Astrocyte (in vitro differentiated cells and primary cell): ENCODE results near the gene OTOF. TPM values are rescaled to one million over a fixed set of nuclear protein-coding genes. Genes with fewer than 3 reads are reported as not detected.

Source experiments
- DNase-seq: peaks from one replicate; pipeline ENCODE4 v3.0.0-alpha.2; 2010; ENCODE audit warnings: low read depth
- FAIRE-seq: peaks from 2 replicates; lab custom pipeline; 2011; peaks lifted over from hg19 to GRCh38; lab: Jason Lieb, UNC
- H2AFZ ChIP-seq: 2 replicates; pipeline ENCODE4 v1.6.0; 2012; ENCODE audit warnings: low read depth, low read length, inconsistent platforms
- H3K27ac ChIP-seq: 2 replicates; pipeline ENCODE4 v1.5.1; 2011; ENCODE audit warnings: low read depth, low read length, inconsistent platforms
- H3K27me3 ChIP-seq: 2 replicates; pipeline ENCODE4 v1.6.0; 2011; ENCODE audit warnings: low read length, inconsistent platforms; ENCODE audit not compliant: insufficient read depth
- H3K36me3 ChIP-seq: 2 replicates; pipeline ENCODE4 v1.5.1; 2011; ENCODE audit warnings: low read length, inconsistent platforms; ENCODE audit not compliant: insufficient read depth
- H3K4me1 ChIP-seq: 2 replicates; pipeline ENCODE4 v1.5.1; 2011; ENCODE audit warnings: low read length, inconsistent platforms; ENCODE audit not compliant: insufficient read depth
- H3K4me2 ChIP-seq: 2 replicates; pipeline ENCODE4 v1.6.0; 2012; ENCODE audit warnings: low read length, inconsistent platforms
- H3K4me3 ChIP-seq: 2 replicates; pipeline ENCODE4 v1.5.1; 2011; ENCODE audit warnings: low read depth, mild to moderate bottlenecking, low read length, inconsistent platforms; ENCODE audit not compliant: insufficient read depth
- H3K79me2 ChIP-seq: 2 replicates; pipeline ENCODE4 v1.6.0; 2012; ENCODE audit warnings: mild to moderate bottlenecking, low read length, inconsistent platforms; ENCODE audit not compliant: insufficient read depth
- H3K9ac ChIP-seq: 2 replicates; pipeline ENCODE4 v1.6.0; 2012; ENCODE audit warnings: mild to moderate bottlenecking, low read length, inconsistent platforms
- H3K9me3 ChIP-seq: 2 replicates; pipeline ENCODE4 v1.5.1; 2012; ENCODE audit warnings: low read depth, mild to moderate bottlenecking, low read length, inconsistent platforms; ENCODE audit not compliant: insufficient read depth
- H4K20me1 ChIP-seq: 2 replicates; pipeline ENCODE4 v1.6.0; 2012; ENCODE audit warnings: low read length, inconsistent platforms; ENCODE audit not compliant: insufficient read depth
- H3K27ac Mint-ChIP-seq: one replicate; pipeline ENCODE4 v1.8.0; 2021; ENCODE audit warnings: mild to moderate bottlenecking, mixed read lengths; ENCODE audit not compliant: unreplicated experiment
- H3K27me3 Mint-ChIP-seq: one replicate; pipeline ENCODE4 v1.8.0; 2021; ENCODE audit warnings: low read depth, mixed read lengths; ENCODE audit not compliant: unreplicated experiment
- H3K36me3 Mint-ChIP-seq: one replicate; pipeline ENCODE4 v1.8.0; 2021; ENCODE audit warnings: low read depth, mixed read lengths; ENCODE audit not compliant: unreplicated experiment
- H3K4me1 Mint-ChIP-seq: one replicate; pipeline ENCODE4 v1.8.0; 2021; ENCODE audit warnings: low read depth, mixed read lengths; ENCODE audit not compliant: unreplicated experiment
- H3K4me3 Mint-ChIP-seq: one replicate; pipeline ENCODE4 v1.8.0; 2021; ENCODE audit warnings: mild to moderate bottlenecking, moderate library complexity, mixed read lengths; ENCODE audit not compliant: unreplicated experiment
- H3K9me3 Mint-ChIP-seq: one replicate; pipeline ENCODE4 v1.8.0; 2021; ENCODE audit warnings: mild to moderate bottlenecking, mixed read lengths; ENCODE audit not compliant: unreplicated experiment
- EZH2 ChIP-seq: IDR thresholded peaks from 2 replicates; pipeline ENCODE4 v1.6.1; 2012; ENCODE audit warnings: mild to moderate bottlenecking, low read length, inconsistent platforms; ENCODE audit not compliant: insufficient read depth
- total RNA-seq: library from RNA; stranded (reverse); gene quantifications from 2 replicates; pipeline ENCODE4 v1.2.1, GENCODE V29; 2021
- TF ChIP-seq, protein P1 (sequence below): IDR thresholded peaks from 2 replicates; pipeline ENCODE4 v1.5.1; 2011; ENCODE audit warnings: low read depth, mild to moderate bottlenecking, inconsistent platforms, low read length, moderate library complexity; ENCODE audit not compliant: insufficient read depth

The OTOF gene
- total RNA-seq, 1 donor from 2014 or later: not detected

DNA sequence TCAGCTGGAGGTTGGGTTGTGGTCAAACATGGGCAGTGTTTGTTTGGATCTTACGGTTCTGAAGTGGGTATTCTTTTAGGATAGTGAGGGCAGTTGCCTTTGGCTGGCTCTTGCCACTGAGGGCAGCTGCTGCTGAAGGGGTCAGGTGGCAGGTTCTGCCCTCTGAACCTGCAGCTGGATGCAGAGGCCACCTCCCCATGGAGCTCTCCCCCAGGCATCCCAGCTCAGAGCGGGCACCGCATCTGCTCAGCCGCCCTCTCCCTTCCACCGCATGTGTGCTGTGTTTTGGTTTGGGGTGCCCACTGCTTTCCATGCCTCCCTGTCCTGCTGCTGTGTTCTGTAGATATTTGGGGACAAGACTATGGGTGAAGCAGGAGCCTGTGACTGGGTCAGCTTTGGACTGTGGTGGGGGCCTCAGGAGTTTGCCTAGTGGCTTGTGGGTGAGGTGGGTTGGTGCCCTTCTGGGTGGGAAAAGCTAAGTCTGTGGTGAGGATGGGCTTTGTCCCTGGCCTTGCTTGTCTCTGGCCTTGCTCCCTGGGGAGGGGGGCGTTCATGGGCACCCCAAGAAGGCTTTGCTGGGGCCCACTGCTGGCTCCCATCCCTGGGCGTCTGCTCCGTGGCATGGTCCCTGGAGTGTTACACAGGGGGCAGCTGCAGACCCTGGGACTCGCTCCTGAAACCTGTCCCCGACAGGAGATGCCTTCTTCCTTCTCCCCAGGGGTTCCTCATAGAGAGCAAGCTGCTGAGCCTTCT lies 28.5 kb downstream of the OTOF start:
- Histone ChIP-seq H3K4me3 (no peak overlapping the region), H3K9me3 (no peaks in the 10 kb centered on the region), H3K9ac (no peak overlapping the region), H2AFZ (no peak overlapping the region), H3K27me3 (peaks cover 2% of the 10 kb centered on the region), H3K79me2 (no peaks in the 10 kb centered on the region), H3K36me3 (no peaks in the 10 kb centered on the region), H3K4me2 (no peak overlapping the region), H4K20me1 (no peaks in the 10 kb centered on the region), H3K4me1 (no peaks in the 10 kb centered on the region), H3K27ac (no peak overlapping the region)
- Mint-ChIP-seq H3K4me1 (no peaks in the 10 kb centered on the region), H3K27me3 (peaks cover 31% of the 10 kb centered on the region), H3K36me3 (no peaks in the 10 kb centered on the region), H3K9me3 (no peaks in the 10 kb centered on the region), H3K4me3 (no peak overlapping the region), H3K27ac (no peak overlapping the region)
- no peak for TF ChIP-seq EZH2
- TF ChIP-seq, protein P1, sequence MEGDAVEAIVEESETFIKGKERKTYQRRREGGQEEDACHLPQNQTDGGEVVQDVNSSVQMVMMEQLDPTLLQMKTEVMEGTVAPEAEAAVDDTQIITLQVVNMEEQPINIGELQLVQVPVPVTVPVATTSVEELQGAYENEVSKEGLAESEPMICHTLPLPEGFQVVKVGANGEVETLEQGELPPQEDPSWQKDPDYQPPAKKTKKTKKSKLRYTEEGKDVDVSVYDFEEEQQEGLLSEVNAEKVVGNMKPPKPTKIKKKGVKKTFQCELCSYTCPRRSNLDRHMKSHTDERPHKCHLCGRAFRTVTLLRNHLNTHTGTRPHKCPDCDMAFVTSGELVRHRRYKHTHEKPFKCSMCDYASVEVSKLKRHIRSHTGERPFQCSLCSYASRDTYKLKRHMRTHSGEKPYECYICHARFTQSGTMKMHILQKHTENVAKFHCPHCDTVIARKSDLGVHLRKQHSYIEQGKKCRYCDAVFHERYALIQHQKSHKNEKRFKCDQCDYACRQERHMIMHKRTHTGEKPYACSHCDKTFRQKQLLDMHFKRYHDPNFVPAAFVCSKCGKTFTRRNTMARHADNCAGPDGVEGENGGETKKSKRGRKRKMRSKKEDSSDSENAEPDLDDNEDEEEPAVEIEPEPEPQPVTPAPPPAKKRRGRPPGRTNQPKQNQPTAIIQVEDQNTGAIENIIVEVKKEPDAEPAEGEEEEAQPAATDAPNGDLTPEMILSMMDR: no peak
- DNase-seq: no peak
- no peak for FAIRE-seq

DNA sequence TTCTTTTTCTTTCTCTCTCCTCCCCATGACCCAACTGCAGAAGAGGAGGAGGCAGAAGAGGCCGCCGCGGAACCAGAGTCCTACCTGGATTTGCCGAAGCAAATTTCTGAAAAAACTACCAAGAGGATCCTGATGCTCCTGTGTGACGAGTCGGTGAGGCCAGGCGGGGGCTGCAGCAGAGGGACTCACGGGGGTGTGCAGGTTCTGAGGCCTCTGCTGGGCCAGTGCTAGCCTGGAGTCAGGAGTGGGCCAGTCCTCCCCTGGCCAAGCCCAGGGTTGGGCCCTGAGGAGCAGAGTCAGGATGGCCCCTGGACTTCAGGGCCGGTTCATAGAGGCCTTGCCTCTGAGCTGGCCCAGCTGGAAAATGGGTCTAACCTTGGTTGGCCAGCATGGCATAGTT lies 29.3 kb downstream of the OTOF start:
- Histone ChIP-seq H4K20me1 (no peaks in the 10 kb centered on the region), H3K9ac (no peak overlapping the region), H3K27ac (no peak overlapping the region), H3K36me3 (no peaks in the 10 kb centered on the region), H3K4me3 (no peak overlapping the region), H2AFZ (no peak overlapping the region), H3K79me2 (no peaks in the 10 kb centered on the region), H3K4me2 (no peak overlapping the region), H3K4me1 (no peaks in the 10 kb centered on the region), H3K27me3 (peaks cover 2% of the 10 kb centered on the region), H3K9me3 (no peaks in the 10 kb centered on the region)
- no peaks in the 10 kb centered on the region for H3K9me3 Mint-ChIP-seq
- H3K36me3 Mint-ChIP-seq: no peaks in the 10 kb centered on the region
- no peak overlapping the region for H3K4me3 Mint-ChIP-seq
- no peak for TF ChIP-seq EZH2
- TF ChIP-seq, protein P1: no peak
- H3K27ac Mint-ChIP-seq: no peak overlapping the region
- no peak for FAIRE-seq
- no peak for DNase-seq
- H3K27me3 Mint-ChIP-seq: peaks cover 26% of the 10 kb centered on the region
- H3K4me1 Mint-ChIP-seq: no peaks in the 10 kb centered on the region

DNA sequence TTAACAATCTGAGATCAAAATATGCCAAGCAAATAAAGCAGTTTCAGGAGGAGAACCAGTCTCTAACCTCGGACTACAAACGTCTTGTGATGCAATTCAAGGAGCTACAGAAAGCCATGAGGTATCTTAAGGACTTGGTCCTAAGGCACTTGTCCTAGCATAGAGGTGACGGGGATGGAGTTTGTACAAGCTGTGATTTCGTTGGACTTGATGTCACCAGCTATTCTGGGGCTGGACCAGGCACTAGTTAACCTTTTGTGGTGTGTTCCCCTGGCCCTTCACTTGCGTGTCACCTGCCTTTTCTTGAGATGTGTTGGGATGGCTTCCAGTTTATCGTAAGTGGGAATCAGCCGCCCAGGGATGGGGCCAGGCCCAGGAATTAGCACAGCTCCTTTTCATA lies 33.7 kb downstream of the OTOF start:
- Histone ChIP-seq H3K4me1 (no peaks in the 10 kb centered on the region), H3K4me2 (no peak overlapping the region), H3K79me2 (no peaks in the 10 kb centered on the region), H3K27ac (no peak overlapping the region), H4K20me1 (no peaks in the 10 kb centered on the region), H3K27me3 (peaks cover 2% of the 10 kb centered on the region), H3K4me3 (no peak overlapping the region), H3K9ac (no peak overlapping the region), H3K9me3 (no peaks in the 10 kb centered on the region), H2AFZ (no peak overlapping the region), H3K36me3 (no peaks in the 10 kb centered on the region)
- Mint-ChIP-seq H3K9me3 (no peaks in the 10 kb centered on the region), H3K27ac (no peak overlapping the region), H3K27me3 (peaks cover 11% of the 10 kb centered on the region), H3K36me3 (no peaks in the 10 kb centered on the region), H3K4me1 (peaks cover 4% of the 10 kb centered on the region), H3K4me3 (no peak overlapping the region)
- no peak for DNase-seq
- no peak for TF ChIP-seq EZH2
- TF ChIP-seq, protein P1: no peak
- no peak for FAIRE-seq
